Caco-2 (cell line): Measurements from ENCODE around the gene CORO7. TPM values are rescaled to one million over a fixed set of nuclear protein-coding genes. Genes with fewer than 3 reads are reported as not detected.

Experiments
- BruUV-seq: library from RNA; stranded (reverse); fragments of 400-500 nt; replicated peaks from 2 replicates; lab custom pipeline; 2021; lab: Mats Ljungman, UMichigan
- CTCF ChIA-PET: fragments of 300-600 bp; sonication (Branson Sonifier 250); formaldehyde crosslinking; loops from one replicate; lab custom pipeline; 2022; ENCODE audit warnings: antibody characterized with exemption; lab: Charles Lee
- POLR2A ChIA-PET: fragments of 300-600 bp; sonication (Branson Sonifier 250); formaldehyde crosslinking; loops from one replicate; lab custom pipeline; 2022; ENCODE audit warnings: antibody characterized with exemption; lab: Charles Lee
- DNase-seq, 2 experiments: peaks; one replicate each; pipeline versions ENCODE4 v3.0.0 to v3.0.0-alpha.2; 2020 to 2022
- H3K27me3 ChIP-seq: replicated peaks from 2 replicates; pipeline ENCODE4 v1.6.0; 2011; ENCODE audit warnings: low read length; ENCODE audit not compliant: control insufficient read depth, insufficient read depth
- H3K36me3 ChIP-seq: 2 replicates; pipeline ENCODE4 v1.5.1; 2011; ENCODE audit warnings: low read length; ENCODE audit not compliant: control insufficient read depth, insufficient read depth
- H3K4me1 ChIP-seq: fragments of 250-450 bp; sonication (Bioruptor Pico); 2 replicates; pipeline ENCODE4 v1.5.1; 2020; ENCODE audit warnings: mild to moderate bottlenecking
- H3K4me3 ChIP-seq: 2 replicates; pipeline ENCODE4 v1.5.1; 2011; ENCODE audit warnings: low read depth, mild to moderate bottlenecking, control low read depth, low read length
- H3K9me3 ChIP-seq: fragments of 250-450 bp; sonication (Bioruptor Pico); 2 replicates; pipeline ENCODE4 v1.5.1; 2020; ENCODE audit warnings: mild to moderate bottlenecking, moderate library complexity
- H3K27ac Mint-ChIP-seq: one replicate; pipeline ENCODE4 v1.8.0; 2022; ENCODE audit warnings: mixed read lengths; ENCODE audit not compliant: unreplicated experiment
- H3K27me3 Mint-ChIP-seq: one replicate; pipeline ENCODE4 v1.8.0; 2022; ENCODE audit warnings: mixed read lengths; ENCODE audit not compliant: insufficient read depth, unreplicated experiment
- H3K36me3 Mint-ChIP-seq: one replicate; pipeline ENCODE4 v1.8.0; 2022; ENCODE audit warnings: mild to moderate bottlenecking, mixed read lengths; ENCODE audit not compliant: insufficient read depth, unreplicated experiment
- H3K4me1 Mint-ChIP-seq: one replicate; pipeline ENCODE4 v1.8.0; 2022; ENCODE audit warnings: low read depth, mixed read lengths; ENCODE audit not compliant: unreplicated experiment
- H3K4me3 Mint-ChIP-seq: one replicate; pipeline ENCODE4 v1.8.0; 2022; ENCODE audit warnings: mild to moderate bottlenecking, moderate library complexity, mixed read lengths; ENCODE audit not compliant: unreplicated experiment
- H3K9me3 Mint-ChIP-seq: one replicate; pipeline ENCODE4 v1.8.0; 2022; ENCODE audit warnings: mixed read lengths; ENCODE audit not compliant: unreplicated experiment
- CTCF ChIP-seq, 2 experiments: fragments of 200-600 bp in 1 of 2; IDR thresholded peaks; 1 replicate in 1 of 2; 2 replicates in 1 of 2; pipeline versions ENCODE4 v1.5.1 to v1.8.0; 2011 to 2022; ENCODE audit warnings: antibody characterized with exemption in 1 of 2, control low read depth in 1 of 2, inconsistent platforms in 1 of 2, low read depth in 1 of 2, low read length in 1 of 2, mild to moderate bottlenecking in 1 of 2, moderate library complexity in 1 of 2; ENCODE audit not compliant: insufficient read depth in 1 of 2, severe bottlenecking in 1 of 2, unreplicated experiment in 1 of 2
- intact Hi-C: fragments of 100-400 bp; cut with micrococcal nuclease; formaldehyde crosslinking; loops from one replicate; pipeline ENCODE4 v1.10.0; 2022; ENCODE audit not compliant: unreplicated experiment
- total RNA-seq: library from RNA; stranded (reverse); gene quantifications from 2 replicates; pipeline ENCODE4 v1.2.3, GENCODE V29; 2022

CORO7 gene
- total RNA-seq, 1 experiment from 2014 or later, result 23.1 TPM

- intact Hi-C loops, result no loop called here
- ChIA-PET POLR2A (no interaction called here), CTCF (interaction anchor here (0.6 to 1.6 kb wide), 2 partner anchors 12 to 15 kb away, joined by 5 read pairs; no protein-coding TSS in a partner anchor)
- no peaks in the 10 kb centered on the region for H3K27me3 ChIP-seq
- H3K9me3 Mint-ChIP-seq, result no peaks in the 10 kb centered on the region
- peaks cover 13% of the 10 kb centered on the region for H3K4me1 ChIP-seq
- H3K27ac Mint-ChIP-seq, result no peak overlapping the region
- H3K36me3 Mint-ChIP-seq, result no peaks in the 10 kb centered on the region
- DNase-seq, result no peak
- H3K36me3 ChIP-seq, result peaks cover 1% of the 10 kb centered on the region
- no peak for TF ChIP-seq CTCF (IDR thresholded peaks at IDR 0.05; ENCODE audit: insufficient read depth in 1 of 2, low read depth in 1 of 2, low read length in 1 of 2, severe bottlenecking in 1 of 2, unreplicated experiment in 1 of 2)
- no peak overlapping the region for H3K4me3 Mint-ChIP-seq
- no peaks in the 10 kb centered on the region for H3K27me3 Mint-ChIP-seq
- no peak overlapping the region for H3K4me3 ChIP-seq
- no peaks in the 10 kb centered on the region for H3K9me3 ChIP-seq
- no TSS peak for BruUV-seq
- H3K4me1 Mint-ChIP-seq, result no peaks in the 10 kb centered on the region
Measured at GRCh38 chr16:4390266-4391260, 25.8 kb downstream of the CORO7 start.

- Mint-ChIP-seq H3K27ac (no peak overlapping the region), H3K4me3 (no peak overlapping the region), H3K27me3 (no peaks in the 10 kb centered on the region), H3K9me3 (no peaks in the 10 kb centered on the region), H3K36me3 (peaks cover 5% of the 10 kb centered on the region), H3K4me1 (no peaks in the 10 kb centered on the region)
- Histone ChIP-seq H3K9me3 (no peaks in the 10 kb centered on the region), H3K36me3 (no peaks in the 10 kb centered on the region), H3K27me3 (no peaks in the 10 kb centered on the region), H3K4me1 (peaks cover 13% of the 10 kb centered on the region), H3K4me3 (no peak overlapping the region)
- intact Hi-C loops, result no loop called here
- no TSS peak for BruUV-seq
- ChIA-PET POLR2A (no interaction called here), CTCF (interaction anchor here (0.6 to 1.6 kb wide), 3 partner anchors 13 to 1627 kb away, joined by 3 to 5 read pairs (median 3); no protein-coding TSS in a partner anchor)
- TF ChIP-seq CTCF (IDR thresholded peaks at IDR 0.05; ENCODE audit: insufficient read depth in 1 of 2, low read depth in 1 of 2, low read length in 1 of 2, severe bottlenecking in 1 of 2, unreplicated experiment in 1 of 2), result no peak
- DNase-seq, result no peak
Measured at GRCh38 chr16:4389051-4389955, 27.1 kb downstream of the CORO7 start.
